GM19238 (cell line): ENCODE results near the gene SLC2A1.
"Not testable (repeated sequence)": the region's sequence is repeated elsewhere in the genome, so short reads cannot be mapped to it uniquely, and the experiment has no call there.

Source experiments
- DNase-seq: peaks from one replicate; pipeline ENCODE4 v3.0.0; 2011; ENCODE audit warnings: low spot score; ENCODE audit not compliant: insufficient read length

Gene SLC2A1

GRCh38 chr1:42899960-42900359 lies 58.7 kb downstream of the SLC2A1 start:
- DNase-seq: not testable (repeated sequence)

DNA sequence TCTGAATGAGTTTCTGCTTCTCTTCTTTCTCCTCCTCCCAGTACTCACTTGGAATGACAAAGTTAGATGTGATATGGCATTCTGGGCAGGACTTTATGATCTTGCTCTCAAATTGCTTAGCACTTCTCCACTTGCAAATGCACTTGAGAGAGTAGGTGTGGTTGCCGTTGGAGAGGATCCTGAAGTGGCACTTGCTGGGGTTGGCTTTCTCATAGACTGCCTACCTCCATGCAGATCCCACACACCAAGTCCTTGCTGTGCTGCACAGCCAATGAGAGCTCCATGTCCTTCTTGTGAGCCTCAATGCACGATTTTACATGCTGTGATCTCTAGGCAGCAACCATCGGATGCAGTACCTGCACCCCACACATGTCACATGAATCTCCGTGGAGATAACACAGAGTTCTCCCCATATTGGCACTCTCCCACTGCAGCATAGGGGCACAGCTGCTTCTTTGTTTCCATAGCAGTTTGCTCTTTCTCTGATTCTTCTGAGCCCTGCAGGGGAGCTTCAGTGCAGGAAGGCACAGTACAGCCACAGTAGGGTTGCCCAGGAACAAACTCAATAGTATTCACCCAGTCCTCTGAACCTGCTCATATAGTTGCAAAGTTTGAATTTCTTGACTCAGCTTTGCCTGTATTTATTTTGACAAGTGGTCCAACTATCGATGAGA lies 67.1 kb downstream of the SLC2A1 start:
- no peak for DNase-seq

DNA sequence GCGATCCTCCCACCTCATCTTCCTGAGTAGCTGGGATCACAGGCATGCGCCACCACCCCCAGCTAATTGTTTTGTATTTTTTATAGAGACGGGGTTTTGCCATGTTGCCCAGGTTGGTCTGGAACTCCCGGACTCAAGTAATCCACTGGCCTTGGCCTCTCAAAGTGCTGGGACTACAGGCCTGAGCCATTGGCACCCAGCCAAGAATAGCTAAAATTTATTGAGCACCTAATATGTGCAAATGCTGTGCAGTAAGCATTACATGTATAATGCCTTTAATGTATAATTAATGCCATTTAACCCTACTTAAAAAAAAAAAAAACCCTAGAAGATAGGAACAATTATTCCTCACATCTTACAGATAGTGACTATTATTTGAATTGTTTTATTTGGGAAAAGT lies 69.4 kb downstream of the SLC2A1 start:
- no peak for DNase-seq

DNA sequence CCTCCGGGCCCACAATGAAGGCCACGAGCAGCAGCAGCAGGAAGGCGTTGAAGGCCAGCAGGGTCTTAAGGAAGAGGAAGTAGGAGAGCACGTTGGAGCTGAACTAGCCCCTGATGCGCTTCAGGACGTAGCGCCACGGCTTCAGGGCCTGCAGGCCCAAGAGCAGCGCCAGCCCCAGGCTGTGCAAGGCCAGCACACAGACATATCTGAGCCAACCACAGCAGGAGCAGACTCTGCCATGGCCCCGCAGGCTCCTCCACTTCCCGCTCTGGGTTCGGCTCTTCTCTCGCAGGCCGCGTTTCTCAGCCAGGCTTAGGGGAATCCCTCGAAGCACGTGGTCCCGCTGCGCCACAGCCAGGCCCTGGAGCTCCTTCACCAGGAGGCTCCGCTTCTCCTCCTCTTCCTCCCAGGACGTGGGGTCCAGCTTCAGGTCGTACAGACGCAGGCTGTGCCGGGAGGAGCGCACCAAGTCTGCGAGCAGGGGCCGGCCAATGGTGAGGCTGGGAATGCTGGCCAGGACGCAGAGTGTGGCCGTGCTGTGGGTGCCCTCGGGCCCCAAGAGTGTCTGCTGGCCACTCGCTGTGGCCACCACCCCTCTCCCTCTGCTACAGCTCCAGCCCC lies 70.5 kb downstream of the SLC2A1 start:
- DNase-seq: no peak

- DNase-seq: no peak
Measured at GRCh38 chr1:42887366-42887765, 71.3 kb downstream of the SLC2A1 start.

- no peak for DNase-seq
Measured at GRCh38 chr1:42886800-42887199, 71.9 kb downstream of the SLC2A1 start.

GRCh38 chr1:42886046-42886739 lies 72.5 kb downstream of the SLC2A1 start:
- DNase-seq: no peak

- DNase-seq: no peak
Measured at GRCh38 chr1:42880384-42880783, 78.3 kb downstream of the SLC2A1 start.

- DNase-seq: no peak
Measured at GRCh38 chr1:42877380-42877779, 81.3 kb downstream of the SLC2A1 start.

GRCh38 chr1:42876009-42876408 lies 82.7 kb downstream of the SLC2A1 start:
- no peak for DNase-seq
